Uterus (tissue), 2 donors: ENCODE data around the gene PROM1.

ENCODE experiments used
- POLR2A ChIP-seq, 2 donors: fragments of 450-650 bp; IDR thresholded peaks; one replicate each; pipeline ENCODE4 v1.6.1; 2016; ENCODE audit warnings: antibody characterized with exemption in 2 of 2, mild to moderate bottlenecking in 1 of 2, moderate library complexity in 1 of 2
- TF ChIP-seq, protein P1 (sequence below), 4 experiments: fragments of 200-600 bp in 2 of 4; fragments of 450-650 bp in 2 of 4; sonication (generic) in 2 of 4; IDR thresholded peaks; one replicate each; pipeline ENCODE4 v1.5.1; 2016 to 2019; ENCODE audit warnings: antibody characterized with exemption in 4 of 4, mild to moderate bottlenecking in 2 of 4, moderate library complexity in 1 of 4

- no peak for TF ChIP-seq POLR2A (IDR thresholded peaks at IDR 0.05)
- TF ChIP-seq, protein P1, sequence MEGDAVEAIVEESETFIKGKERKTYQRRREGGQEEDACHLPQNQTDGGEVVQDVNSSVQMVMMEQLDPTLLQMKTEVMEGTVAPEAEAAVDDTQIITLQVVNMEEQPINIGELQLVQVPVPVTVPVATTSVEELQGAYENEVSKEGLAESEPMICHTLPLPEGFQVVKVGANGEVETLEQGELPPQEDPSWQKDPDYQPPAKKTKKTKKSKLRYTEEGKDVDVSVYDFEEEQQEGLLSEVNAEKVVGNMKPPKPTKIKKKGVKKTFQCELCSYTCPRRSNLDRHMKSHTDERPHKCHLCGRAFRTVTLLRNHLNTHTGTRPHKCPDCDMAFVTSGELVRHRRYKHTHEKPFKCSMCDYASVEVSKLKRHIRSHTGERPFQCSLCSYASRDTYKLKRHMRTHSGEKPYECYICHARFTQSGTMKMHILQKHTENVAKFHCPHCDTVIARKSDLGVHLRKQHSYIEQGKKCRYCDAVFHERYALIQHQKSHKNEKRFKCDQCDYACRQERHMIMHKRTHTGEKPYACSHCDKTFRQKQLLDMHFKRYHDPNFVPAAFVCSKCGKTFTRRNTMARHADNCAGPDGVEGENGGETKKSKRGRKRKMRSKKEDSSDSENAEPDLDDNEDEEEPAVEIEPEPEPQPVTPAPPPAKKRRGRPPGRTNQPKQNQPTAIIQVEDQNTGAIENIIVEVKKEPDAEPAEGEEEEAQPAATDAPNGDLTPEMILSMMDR (IDR thresholded peaks at IDR 0.05) = no peak
Observed at GRCh38 chr4:16102356-16102755, 18.5 kb upstream of the PROM1 start.
